KG1 (cell line): ENCODE measurements around the gene SCRT2.
A peak's percentile ranks its signal among the peaks of the same experiment; 100 is the strongest.
"Not testable (repeated sequence)": the region's sequence is repeated elsewhere in the genome, so short reads cannot be mapped to it uniquely, and the experiment has no call there.

ENCODE experiments used
- DNase-seq: peaks from one replicate; lab custom pipeline; 2025; lab: John Stamatoyannopoulos, UW

SCRT2 gene

GRCh38 chr20:653110-653589, 22.5 kb downstream of the SCRT2 start, which contains the start of gene SRXN1:
TSS of gene SRXN1 (minus strand) at chr20:653200. CDS start at chr20:653185, 15 bp downstream.
- DNase-seq, result peak; percentile 62

GRCh38 chr20:652615-653109, 22.9 kb downstream of the SCRT2 start:
- DNase-seq, result peak; percentile 22

DNA sequence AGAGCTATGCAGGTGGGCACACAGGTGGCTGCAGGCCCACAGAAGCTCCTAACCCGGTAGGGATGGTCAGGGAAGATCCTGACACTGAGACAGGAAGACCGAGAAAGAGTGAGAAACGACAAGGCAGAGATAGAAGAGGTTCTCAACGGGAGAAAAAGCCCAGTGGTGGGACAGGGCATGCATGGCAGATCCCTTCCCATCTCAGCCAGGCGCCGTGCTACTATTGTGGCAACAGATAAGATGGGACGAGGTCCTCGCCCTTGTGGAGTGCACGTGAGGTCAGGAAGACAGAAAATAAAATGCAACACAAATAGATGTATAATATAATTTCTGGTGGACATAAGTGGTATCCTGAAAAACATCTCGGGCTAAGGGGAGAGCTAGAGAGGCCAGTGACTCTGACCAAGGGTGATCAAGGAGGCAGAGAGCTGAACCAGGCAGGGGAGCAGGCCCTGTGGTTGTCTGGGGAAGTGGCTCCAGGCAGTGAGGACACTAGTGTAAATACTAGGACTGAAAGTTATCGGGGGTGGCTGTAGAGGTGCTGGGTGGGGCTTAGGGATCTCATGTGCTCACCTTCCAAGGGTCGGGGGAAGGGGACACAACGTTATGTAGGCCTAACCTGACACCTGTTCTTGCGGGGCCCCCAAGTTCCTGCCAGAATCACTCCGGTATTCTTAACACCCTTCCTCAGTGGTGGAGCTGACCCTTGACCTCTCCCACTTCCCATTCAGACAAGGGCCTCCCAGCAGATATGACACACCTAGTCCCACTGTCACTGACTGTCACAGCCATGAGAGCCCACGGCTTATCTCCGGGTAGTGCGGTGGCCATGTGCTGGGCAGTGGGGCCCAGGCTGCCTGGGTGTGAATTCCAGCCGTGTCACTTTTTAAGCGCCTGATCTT, 23.6 kb downstream of the SCRT2 start:
- no peak for DNase-seq

DNA sequence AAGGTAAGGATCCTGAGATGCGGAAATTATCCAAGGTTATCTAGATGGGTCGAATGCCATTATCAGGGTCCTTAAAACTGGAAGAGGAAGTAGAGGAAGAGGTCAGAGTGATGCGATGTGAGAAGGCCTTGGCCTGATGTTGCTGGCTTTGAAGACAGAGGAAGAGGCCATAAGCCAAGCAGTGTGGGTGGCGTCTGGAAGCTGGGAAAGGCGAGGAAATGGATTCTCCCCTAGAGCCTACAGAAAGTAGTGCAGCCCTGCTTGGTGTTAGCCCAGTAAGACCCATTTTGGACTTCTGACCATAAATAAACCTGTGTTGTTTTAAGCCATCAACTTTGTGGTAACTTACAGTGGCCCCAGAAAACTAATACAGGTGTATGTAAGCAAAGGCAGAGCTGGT, 24.6 kb downstream of the SCRT2 start:
- DNase-seq, result no peak

DNA sequence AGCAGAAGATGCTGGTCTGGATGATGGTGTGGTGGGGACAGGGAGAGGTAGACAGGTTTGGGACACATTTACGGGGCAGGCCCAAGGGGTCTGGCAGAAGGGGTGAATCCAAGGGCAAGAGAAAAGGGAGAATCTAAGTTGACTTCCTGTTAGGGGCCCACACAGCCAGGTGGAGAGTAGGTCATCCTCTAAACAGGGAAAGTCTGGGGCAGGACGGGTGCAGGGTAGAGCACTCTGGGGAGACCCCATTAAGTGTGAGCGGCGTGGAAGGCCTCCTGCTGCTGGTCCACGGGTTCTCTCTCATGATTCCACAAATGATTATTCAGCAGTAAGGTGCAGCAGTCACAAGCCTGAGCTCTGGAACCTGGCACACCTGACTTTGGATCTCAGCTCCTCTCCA, 25.3 kb downstream of the SCRT2 start:
- DNase-seq, result no peak

DNA sequence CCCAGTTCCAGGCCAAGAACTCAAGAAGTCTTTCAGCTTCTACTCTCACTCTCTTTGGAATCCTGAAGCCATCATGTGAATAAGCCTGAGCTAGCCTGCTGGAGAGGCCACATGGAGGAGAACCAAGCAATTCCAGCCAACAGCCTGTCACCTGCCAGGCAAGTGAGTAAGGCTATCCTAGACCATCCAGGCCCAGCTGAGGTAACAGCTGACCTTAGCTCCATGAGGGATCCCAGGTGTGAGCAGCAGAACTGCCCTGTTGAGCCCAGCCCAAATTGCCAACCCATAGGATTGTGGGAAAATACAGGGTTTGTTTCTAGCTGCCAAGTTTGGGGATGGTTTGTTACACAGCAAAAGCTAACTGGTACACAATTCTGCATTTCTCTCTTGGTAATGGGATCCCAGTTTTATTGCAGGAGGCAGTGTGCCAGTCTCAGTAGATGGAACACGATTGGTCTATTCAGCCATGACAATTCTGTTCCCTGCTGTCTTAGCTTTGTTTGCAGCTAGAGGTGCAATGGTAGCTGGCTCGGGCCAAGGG, 28.1 kb downstream of the SCRT2 start:
- no peak for DNase-seq

DNA sequence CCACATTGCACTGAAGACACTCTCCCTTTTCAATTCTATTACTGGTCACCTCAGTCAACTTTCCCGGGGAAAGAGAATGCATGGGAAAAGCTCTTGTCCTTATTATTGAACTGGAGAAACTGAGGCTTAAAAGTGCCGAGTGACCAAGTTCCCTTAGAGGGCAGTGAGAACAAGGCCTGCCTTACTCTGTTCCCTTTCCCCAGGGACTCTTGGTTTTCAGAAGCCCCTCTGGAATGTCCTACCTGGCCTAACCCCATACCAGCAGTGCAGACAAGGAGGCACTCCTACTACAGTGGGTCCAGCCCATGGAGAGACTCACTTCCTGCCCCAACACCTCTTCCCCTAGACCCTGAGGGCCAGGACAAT, 28.8 kb downstream of the SCRT2 start:
- no peak for DNase-seq

- no peak for DNase-seq
Measured at GRCh38 chr20:646107-646867, 29.3 kb downstream of the SCRT2 start.

GRCh38 chr20:645318-646106, 30.1 kb downstream of the SCRT2 start:
- DNase-seq, result peak; percentile 71

DNA sequence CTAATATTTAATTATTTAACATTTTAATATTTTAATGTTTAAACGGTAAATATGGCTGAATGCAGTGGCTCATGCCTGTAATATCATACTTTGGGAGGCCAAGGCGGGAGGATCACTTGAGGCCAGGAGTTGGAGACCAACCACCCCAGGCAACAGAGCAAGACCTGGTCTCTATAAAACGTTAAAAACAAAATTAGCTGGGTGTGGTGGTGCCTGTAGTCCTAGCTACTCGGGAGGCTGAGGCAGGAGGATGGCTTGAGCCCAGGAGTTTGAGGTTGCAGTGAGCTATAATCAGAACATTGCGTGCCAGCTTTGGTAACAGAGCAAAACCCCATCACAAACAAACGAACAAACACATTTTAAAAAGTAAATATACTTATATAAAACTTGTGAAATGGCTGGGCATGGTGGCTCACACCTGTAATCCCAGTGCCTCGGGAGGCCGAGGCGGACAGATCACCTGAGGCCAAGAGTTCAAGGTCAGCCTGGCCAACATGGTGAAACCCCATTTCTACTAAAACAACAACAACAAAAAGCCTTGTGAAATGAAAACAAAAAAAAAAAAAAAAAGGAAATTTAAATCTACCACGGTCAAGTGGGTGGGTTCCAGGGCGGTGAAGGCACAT, 30.8 kb downstream of the SCRT2 start:
- DNase-seq, result no peak

DNA sequence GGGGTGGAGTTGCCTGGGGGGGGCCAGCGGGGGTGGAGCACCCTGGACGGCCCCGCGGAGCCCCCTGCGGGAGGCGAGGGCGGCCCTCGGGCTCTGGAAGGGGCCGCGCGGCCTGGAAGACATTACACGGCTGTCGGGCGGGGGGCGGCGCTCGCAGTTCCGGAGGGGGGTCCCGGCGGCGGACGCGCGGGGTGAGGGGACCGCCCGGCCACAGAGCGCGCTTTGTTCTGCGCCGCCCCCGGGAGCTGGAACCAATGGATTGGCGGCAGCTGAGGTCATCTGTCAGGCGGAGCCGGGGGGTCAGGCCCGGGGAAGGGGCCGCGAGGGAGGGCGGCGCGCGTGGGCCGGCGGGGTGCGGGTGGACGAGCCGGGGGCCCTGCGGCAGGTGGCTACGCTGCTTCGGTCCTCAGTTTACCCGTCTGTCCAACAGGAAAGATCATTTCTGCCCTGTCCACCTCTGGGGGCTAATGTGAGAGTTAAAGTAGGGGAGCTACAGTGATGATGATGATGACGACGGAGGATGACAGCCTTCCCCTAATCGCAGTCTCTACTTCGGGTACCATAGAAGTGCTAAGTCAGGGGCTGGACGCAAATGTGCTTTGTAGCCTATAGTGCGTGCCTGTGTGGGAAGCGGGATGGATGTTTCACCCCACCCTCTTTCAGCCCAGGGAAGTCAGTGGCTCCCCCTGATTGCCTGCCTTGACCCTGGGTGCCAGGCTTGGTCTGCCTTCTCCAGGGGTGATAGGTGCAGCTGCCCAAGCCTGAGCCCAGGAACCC, 33.0 kb downstream of the SCRT2 start:
- no peak for DNase-seq

DNA sequence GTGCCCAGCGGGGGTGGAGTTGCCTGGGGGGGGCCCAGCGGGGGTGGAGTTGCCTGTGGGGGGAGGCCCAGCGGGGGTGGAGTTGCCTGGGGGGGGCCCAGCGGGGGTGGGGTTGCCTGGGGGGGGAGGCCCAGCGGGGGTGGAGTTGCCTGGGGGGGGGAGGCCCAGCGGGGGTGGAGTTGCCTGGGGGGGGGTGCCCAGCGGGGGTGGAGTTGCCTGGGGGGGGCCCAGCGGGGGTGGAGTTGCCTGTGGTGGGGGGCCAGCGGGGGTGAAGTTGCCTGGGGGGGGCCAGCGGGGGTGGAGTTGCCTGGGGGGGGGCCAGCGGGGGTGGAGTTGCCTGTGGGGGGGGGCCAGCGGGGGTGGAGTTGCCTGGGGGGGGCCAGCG, 33.6 kb downstream of the SCRT2 start:
- not testable (repeated sequence) for DNase-seq

DNA sequence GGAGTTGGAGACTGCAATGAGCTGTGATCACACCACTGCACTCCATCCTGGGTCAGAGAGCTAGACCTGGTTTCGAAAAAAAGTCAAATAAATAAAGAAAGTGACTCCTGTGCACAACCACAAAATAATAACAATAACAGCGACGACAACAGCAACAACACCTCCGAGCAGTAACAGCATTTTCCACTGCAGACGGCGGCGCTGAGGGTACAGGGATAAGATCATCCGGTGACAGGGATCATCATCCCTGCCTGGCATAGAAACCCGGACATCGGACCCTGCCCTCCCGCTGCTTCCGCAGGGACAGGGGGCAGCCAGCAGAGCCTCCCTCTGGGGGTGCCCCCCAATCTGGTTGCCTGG, 34.1 kb downstream of the SCRT2 start:
- no peak for DNase-seq

DNA sequence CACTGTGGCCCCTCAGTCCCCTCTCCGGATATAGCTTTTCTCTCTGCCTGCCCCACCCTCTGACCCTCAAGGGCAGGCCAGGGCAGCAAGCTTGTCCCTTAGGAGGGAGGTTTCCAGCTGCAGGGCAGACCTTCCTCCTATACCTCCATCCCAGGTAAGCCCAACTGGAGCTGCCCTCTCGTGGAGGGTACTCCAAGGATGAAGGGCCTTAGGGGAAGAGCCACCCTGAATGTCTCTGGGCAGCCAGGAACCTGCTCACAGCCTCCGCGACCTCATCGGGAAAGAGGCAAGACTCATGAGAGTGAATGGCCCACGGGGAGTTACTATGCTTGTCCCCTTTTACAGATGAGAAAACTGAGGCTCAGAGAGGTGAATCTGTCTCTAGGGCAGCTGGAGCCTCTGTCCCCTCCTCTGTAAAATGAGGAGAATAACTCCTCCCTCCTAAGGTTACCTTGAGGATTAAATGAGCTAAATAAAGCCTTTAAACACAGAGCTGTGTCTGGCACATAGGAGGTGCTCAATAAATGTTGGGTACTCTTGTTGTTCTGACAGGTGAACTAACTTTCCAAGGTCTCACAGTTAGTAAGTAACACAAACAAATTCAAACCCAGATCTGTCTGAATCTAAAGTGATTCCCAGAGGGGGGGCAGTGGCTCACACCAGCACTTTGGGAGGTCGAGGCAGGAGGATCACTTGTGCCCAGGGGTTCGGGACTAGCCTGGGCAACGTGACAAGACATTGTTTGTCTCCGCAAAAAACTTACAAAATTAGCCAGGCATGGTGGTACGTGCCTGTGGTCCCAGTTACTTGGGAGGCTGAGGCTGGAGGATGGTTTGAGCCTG, 34.7 kb downstream of the SCRT2 start:
- DNase-seq, result no peak

GRCh38 chr20:638579-638978, 37.0 kb downstream of the SCRT2 start:
- no peak for DNase-seq

- no peak for DNase-seq
Measured at GRCh38 chr20:637559-637958, 38.0 kb downstream of the SCRT2 start.

- DNase-seq, result no peak
Measured at GRCh38 chr20:635893-636338, 39.7 kb downstream of the SCRT2 start.

DNA sequence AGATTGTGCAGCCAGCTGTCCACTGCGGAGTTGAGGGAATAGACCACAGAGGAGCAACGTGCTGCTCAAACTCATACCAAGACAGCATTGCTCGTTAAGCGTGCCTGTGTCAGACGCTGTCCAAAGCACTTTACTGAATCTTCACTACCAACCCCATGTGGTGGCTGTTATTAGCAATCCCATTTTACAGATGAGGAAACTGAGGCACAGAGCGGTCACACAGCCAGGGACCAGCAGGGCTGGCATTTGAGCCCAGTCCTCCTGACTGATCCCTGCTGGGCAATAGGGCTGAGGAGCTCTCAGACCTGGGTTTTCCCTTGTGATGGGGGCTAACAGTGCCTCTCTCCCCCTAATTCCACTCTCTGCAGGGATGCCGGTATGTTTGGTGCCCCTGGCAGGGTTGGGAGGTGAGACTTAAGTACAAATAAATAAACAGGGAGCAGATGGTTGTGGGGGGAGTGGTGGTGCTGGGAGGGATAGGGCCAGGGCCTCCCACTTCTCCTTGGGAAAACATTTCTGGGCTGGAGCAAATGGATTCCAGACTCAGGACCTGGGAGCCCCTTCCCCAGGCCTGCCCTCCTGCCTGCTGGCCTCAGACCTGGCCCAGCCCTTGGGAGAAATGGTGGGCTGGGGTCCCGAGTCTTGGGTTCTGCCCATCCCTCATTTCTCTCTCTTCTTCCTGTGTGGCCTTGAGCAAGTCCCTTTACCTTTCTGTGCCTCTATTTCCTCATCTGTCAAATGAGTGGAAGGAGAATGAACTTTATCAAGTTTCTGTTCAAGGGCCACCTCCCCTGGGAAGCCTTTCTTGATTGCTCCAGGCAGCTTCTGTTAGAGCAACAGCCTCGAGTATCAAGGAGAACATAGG, 40.3 kb downstream of the SCRT2 start:
- no peak for DNase-seq
